ENCODE data around the gene TSHZ2.

The TSHZ2 gene

DNA sequence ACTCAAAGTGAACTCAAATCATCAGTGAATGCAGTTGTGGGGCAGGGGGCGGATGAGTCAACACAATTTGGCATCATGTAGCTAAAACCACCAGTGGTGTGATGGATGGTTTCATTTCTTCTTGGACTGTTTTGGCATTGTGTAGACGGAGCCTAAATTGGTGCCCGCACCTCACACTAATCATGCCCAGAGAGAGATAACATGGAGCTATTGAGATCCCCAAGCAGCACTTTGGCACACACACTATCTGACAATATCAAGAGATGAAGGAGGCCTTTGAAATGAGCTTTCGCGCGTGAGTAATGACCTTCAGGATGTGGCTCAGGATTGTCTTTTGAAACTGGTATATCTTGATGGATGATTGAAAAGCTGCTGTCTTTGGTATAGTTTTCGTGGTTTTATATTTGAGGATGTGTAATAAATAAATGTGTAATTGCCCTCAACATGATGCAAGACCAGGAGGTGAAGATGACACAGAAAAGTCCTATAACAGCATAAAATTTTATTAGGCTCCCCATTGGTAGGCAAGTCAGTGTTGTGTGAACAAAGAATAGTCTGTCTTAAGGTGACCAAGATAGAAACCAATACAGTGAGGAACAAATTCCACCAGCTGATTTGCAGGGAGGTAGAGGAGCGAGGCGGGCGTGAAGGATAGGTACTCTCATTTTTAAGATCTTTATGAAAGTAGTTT lies 174.2 kb downstream of the TSHZ2 start:
- H3K36me3 ChIP-seq (ENCODE audit: control insufficient read depth, insufficient read depth, low read length, severe bottlenecking): no peaks in the 10 kb centered on the region
- no peaks in the 10 kb centered on the region for H3K27me3 ChIP-seq (replicated peaks; ENCODE audit: control insufficient read depth, insufficient read depth, low read length)
- H3K4me3 ChIP-seq (ENCODE audit: low read length): no peak overlapping the region
- DNase-seq (ENCODE audit: low read depth): no peak
- H3K4me1 ChIP-seq (ENCODE audit: control insufficient read depth, insufficient read depth, low read length): peaks cover 17% of the 10 kb centered on the region
- H3K9me3 ChIP-seq (ENCODE audit: control insufficient read depth, low read length): no peaks in the 10 kb centered on the region
- H3K9ac ChIP-seq (ENCODE audit: low read length): no peak overlapping the region

DNA sequence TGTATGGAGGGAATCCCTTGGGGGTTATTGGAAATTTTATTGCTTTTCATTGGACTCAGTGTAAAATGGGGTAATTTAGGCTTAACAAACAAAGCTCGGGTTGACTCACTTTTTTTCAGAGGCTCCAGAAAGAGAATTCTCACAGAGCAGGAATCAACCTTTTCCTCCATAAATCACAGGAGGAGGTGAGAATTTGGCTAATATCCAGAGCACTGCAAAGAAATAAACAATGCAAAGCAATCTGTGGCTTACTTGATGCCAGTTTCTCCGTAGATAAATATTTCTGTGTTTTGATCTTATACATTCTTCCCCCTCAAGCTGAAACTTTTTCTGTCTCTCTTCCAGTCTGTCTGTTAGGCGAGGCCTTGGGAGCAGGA lies 176.6 kb downstream of the TSHZ2 start:
- no peak for DNase-seq (ENCODE audit: low read depth)
- H3K9me3 ChIP-seq (ENCODE audit: control insufficient read depth, low read length): no peaks in the 10 kb centered on the region
- no peaks in the 10 kb centered on the region for H3K36me3 ChIP-seq (ENCODE audit: control insufficient read depth, insufficient read depth, low read length, severe bottlenecking)

DNA sequence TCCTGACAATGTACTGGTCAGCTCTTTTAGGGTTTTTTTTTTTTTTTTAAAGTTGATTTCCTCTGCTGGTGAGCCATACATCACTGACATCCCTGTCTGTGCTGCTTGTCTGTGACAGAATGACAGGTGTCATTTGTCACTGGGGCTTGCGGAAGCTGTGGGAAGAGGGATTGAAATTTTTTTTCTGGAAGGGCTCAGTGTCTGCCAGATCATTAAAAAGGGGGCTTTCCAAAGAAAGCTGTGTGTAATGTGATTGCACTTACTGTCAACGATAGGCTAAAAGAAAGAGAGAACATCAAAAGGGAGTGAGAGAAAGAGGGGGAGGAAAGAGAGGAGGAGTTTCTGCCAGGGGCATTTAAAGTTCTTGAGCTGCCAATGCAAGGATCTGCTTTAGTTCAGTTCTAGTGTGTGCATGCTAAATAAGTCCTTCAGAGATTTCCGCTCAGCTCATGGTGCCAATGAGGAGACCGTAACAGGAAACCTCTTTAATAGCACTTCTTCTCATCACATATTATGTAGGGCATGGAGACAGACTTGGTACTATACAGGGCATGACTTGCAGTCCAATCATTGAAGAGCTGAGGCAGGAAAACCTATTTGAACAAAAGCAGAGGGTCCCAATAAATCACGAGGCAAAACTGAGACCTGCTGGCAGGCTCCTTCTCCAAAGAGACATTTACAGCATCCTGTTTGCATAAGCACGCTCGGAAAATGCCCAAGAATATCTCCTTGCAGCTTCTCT lies 177.2 kb downstream of the TSHZ2 start:
- Histone ChIP-seq H3K27me3 (replicated peaks; ENCODE audit: control insufficient read depth, insufficient read depth, low read length) (no peaks in the 10 kb centered on the region), H3K4me3 (ENCODE audit: low read length) (peak overlapping the region; percentile 59), H3K36me3 (ENCODE audit: control insufficient read depth, insufficient read depth, low read length, severe bottlenecking) (no peaks in the 10 kb centered on the region), H3K9me3 (ENCODE audit: control insufficient read depth, low read length) (no peaks in the 10 kb centered on the region), H3K9ac (ENCODE audit: low read length) (no peak overlapping the region), H3K4me1 (ENCODE audit: control insufficient read depth, insufficient read depth, low read length) (peaks cover 17% of the 10 kb centered on the region)
- DNase-seq (ENCODE audit: low read depth): no peak

More for the DNA sequence above, 176.6 kb downstream of the TSHZ2 start:
- peak overlapping the region; percentile 59 for H3K4me3 ChIP-seq (ENCODE audit: low read length)
- H3K4me1 ChIP-seq (ENCODE audit: control insufficient read depth, insufficient read depth, low read length): peaks cover 17% of the 10 kb centered on the region
- H3K9ac ChIP-seq (ENCODE audit: low read length): no peak overlapping the region
- H3K27me3 ChIP-seq (replicated peaks; ENCODE audit: control insufficient read depth, insufficient read depth, low read length): no peaks in the 10 kb centered on the region

DNA sequence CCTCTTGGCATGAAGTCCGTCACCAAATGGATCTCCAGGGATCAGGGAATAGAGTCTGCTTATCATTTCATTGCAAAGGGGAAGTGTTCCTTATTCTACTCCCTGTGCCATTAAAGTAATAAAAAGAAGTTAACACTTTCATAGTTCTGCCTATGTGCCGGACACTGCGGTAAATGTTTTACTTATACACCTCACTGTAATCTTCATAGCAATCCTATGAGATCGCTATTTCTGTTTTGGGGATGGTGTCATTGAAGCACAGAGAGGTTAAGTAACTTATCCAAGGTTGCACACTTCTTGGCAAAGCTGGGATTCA lies 177.7 kb downstream of the TSHZ2 start:
- H3K9ac ChIP-seq (ENCODE audit: low read length): no peak overlapping the region
- H3K27me3 ChIP-seq (replicated peaks; ENCODE audit: control insufficient read depth, insufficient read depth, low read length): no peaks in the 10 kb centered on the region
- H3K4me1 ChIP-seq (ENCODE audit: control insufficient read depth, insufficient read depth, low read length): peaks cover 20% of the 10 kb centered on the region
- no peaks in the 10 kb centered on the region for H3K36me3 ChIP-seq (ENCODE audit: control insufficient read depth, insufficient read depth, low read length, severe bottlenecking)
- no peaks in the 10 kb centered on the region for H3K9me3 ChIP-seq (ENCODE audit: control insufficient read depth, low read length)
- no peak for DNase-seq (ENCODE audit: low read depth)
- H3K4me3 ChIP-seq (ENCODE audit: low read length): peak overlapping the region; percentile 59

DNA sequence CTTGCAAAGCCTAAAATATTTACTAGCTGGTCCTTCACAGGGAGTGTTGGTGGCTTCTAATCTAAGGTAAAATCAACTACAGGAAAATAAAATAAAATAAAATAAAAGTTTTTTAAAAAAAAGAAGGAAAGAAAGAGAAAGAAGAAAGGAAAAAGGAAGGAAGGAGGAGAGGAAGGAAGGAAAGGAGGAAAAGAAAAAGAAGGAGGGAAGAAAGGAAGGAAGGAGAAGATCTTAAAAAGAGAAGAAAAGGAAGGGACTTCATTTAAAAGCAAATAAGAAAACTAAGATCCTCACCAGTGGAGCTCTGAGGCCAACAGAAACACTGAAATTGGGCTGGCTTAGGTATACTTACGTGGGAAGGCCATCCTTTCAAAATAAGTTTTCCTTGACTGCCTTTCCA lies 178.4 kb downstream of the TSHZ2 start:
- H3K9me3 ChIP-seq (ENCODE audit: control insufficient read depth, low read length): no peaks in the 10 kb centered on the region
- no peak overlapping the region for H3K4me3 ChIP-seq (ENCODE audit: low read length)
- H3K27me3 ChIP-seq (replicated peaks; ENCODE audit: control insufficient read depth, insufficient read depth, low read length): no peaks in the 10 kb centered on the region
- no peak overlapping the region for H3K9ac ChIP-seq (ENCODE audit: low read length)
- DNase-seq (ENCODE audit: low read depth): no peak
- H3K36me3 ChIP-seq (ENCODE audit: control insufficient read depth, insufficient read depth, low read length, severe bottlenecking): no peaks in the 10 kb centered on the region
- peaks cover 20% of the 10 kb centered on the region for H3K4me1 ChIP-seq (ENCODE audit: control insufficient read depth, insufficient read depth, low read length)

DNA sequence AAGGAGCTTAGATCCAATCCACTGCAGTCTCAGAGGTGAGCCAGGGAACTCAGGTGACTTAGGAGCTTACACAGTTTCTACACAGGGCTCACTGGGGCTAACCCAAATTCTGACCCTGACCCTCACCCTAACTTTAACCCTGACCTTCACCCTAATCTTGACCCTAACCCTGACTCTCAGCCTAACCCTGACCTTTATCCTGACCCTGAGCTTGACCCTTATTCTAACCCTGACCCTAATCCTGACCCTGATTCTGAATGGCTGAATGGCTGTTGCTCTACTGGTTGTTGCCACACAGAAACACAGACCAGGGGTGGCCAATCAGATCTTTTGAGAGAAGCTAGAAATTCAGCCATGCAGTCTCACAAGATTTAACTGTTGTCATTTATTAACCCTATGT lies 180.1 kb downstream of the TSHZ2 start:
- Histone ChIP-seq H3K9ac (ENCODE audit: low read length) (no peak overlapping the region), H3K4me1 (ENCODE audit: control insufficient read depth, insufficient read depth, low read length) (peaks cover 20% of the 10 kb centered on the region), H3K27me3 (replicated peaks; ENCODE audit: control insufficient read depth, insufficient read depth, low read length) (no peaks in the 10 kb centered on the region), H3K36me3 (ENCODE audit: control insufficient read depth, insufficient read depth, low read length, severe bottlenecking) (no peaks in the 10 kb centered on the region), H3K9me3 (ENCODE audit: control insufficient read depth, low read length) (no peaks in the 10 kb centered on the region), H3K4me3 (ENCODE audit: low read length) (no peak overlapping the region)
- no peak for DNase-seq (ENCODE audit: low read depth)

DNA sequence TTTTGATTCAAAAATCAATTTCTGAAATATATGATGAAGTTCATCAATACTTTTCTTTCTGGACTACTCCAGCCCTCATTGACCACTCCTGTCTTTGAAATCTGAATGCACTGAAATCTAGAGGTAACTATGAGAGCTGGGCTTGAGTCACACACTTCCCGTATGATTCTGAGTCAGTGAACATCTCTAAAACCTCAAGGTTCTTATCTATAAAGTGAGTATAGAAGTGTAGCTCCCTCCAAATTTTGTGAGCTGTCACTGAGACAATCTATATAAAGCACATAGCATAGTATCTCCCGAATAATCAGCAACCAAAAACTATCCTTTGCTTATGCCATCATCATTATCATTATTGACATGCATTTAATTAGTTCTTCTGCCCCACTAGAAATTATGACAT lies 182.4 kb downstream of the TSHZ2 start:
- H3K9ac ChIP-seq (ENCODE audit: low read length): no peak overlapping the region
- H3K9me3 ChIP-seq (ENCODE audit: control insufficient read depth, low read length): no peaks in the 10 kb centered on the region
- no peaks in the 10 kb centered on the region for H3K27me3 ChIP-seq (replicated peaks; ENCODE audit: control insufficient read depth, insufficient read depth, low read length)
- peaks cover 11% of the 10 kb centered on the region for H3K4me1 ChIP-seq (ENCODE audit: control insufficient read depth, insufficient read depth, low read length)
- H3K36me3 ChIP-seq (ENCODE audit: control insufficient read depth, insufficient read depth, low read length, severe bottlenecking): no peaks in the 10 kb centered on the region
- no peak for DNase-seq (ENCODE audit: low read depth)
- H3K4me3 ChIP-seq (ENCODE audit: low read length): no peak overlapping the region

DNA sequence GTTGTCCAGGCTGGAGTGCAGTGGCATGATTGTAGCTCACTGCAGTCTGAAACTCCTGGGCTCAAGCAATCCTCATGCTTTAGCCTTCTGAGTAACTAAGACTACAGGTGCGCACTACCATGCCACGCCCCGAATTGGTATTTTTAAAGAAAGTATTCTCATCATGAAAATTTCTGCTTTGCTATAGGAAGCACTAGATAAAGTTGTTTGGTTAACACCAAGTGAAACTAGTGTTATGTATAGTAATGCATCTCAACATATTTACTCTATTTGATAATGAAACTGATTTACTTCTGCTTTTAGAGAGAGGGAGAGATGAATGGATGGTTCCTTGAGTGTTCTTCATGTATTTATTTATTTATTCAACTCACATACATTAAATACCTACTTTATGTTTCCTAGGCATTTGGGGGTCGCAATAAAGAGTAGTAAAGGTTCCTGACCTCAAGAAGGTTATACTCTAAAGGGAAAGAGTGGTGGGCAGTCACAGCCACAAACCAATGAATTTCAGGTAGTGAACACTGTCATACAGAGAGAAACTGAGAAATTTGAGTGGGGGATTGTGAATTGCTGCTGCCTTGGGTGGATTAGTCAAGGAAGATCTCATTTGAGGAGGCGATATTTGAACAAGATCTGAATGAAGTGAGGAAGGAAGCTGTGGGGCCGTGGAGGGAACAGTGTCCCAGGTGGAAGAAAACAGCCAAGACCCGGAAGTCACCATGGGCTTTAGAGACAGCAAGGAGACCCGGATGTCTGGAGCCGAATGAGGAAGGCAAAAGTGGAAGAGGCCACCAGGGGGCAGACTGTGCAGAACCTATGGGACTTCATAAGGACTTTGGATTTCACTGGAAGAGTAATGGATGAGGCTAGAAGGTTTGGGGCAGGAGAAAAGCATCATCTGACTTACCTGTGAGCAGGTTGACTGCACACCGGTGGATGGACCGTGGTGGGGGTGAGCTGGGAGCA lies 185.6 kb downstream of the TSHZ2 start:
- H3K36me3 ChIP-seq (ENCODE audit: control insufficient read depth, insufficient read depth, low read length, severe bottlenecking): no peaks in the 10 kb centered on the region
- H3K4me1 ChIP-seq (ENCODE audit: control insufficient read depth, insufficient read depth, low read length): peaks cover 16% of the 10 kb centered on the region
- peak; percentile 62 for DNase-seq (ENCODE audit: low read depth)
- no peaks in the 10 kb centered on the region for H3K27me3 ChIP-seq (replicated peaks; ENCODE audit: control insufficient read depth, insufficient read depth, low read length)
- H3K9me3 ChIP-seq (ENCODE audit: control insufficient read depth, low read length): no peaks in the 10 kb centered on the region
- no peak overlapping the region for H3K4me3 ChIP-seq (ENCODE audit: low read length)
- H3K9ac ChIP-seq (ENCODE audit: low read length): no peak overlapping the region

DNA sequence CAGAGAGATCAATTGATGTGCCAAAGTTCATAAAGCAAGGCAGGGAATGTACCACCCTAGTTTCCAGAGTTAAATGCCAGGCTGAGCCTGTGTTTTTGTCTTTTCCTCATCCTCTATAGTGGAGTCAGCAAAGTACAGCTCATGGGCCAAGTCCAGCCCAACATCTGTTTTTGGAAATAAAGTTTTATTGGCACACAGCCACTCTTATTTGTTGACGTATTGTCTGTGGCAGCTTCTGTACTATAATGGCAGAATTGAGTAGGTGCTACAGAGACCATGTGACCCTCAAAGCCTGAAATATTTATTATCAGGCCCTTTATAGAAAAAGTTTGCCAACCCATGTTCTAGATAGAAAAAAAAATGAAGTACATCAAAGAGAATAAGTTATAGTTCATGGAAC lies 187.0 kb downstream of the TSHZ2 start:
- DNase-seq (ENCODE audit: low read depth): no peak
- Histone ChIP-seq H3K9me3 (ENCODE audit: control insufficient read depth, low read length) (no peaks in the 10 kb centered on the region), H3K9ac (ENCODE audit: low read length) (no peak overlapping the region), H3K4me3 (ENCODE audit: low read length) (no peak overlapping the region), H3K36me3 (ENCODE audit: control insufficient read depth, insufficient read depth, low read length, severe bottlenecking) (no peaks in the 10 kb centered on the region), H3K4me1 (ENCODE audit: control insufficient read depth, insufficient read depth, low read length) (peaks cover 24% of the 10 kb centered on the region), H3K27me3 (replicated peaks; ENCODE audit: control insufficient read depth, insufficient read depth, low read length) (no peaks in the 10 kb centered on the region)

DNA sequence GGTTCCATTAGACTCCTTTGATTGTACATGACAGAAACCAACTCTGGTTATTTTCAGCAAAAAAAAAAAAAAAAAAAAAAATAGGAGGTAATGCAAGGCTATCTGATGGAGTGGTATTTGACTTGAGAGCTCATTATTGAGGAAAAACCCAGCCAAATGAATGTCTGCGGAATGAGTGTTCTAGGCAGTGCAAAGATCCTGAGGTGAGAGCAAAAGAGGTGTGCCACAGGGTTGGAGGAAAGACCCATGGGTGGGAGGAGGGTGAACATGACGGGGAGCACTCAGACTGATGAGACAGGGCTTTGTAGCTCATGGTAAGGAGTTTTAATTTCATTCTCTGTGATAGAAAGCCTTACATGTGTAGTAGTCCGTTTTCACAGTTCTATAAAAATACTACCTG lies 188.9 kb downstream of the TSHZ2 start:
- H3K9ac ChIP-seq (ENCODE audit: low read length): no peak overlapping the region
- DNase-seq (ENCODE audit: low read depth): no peak
- H3K36me3 ChIP-seq (ENCODE audit: control insufficient read depth, insufficient read depth, low read length, severe bottlenecking): no peaks in the 10 kb centered on the region
- H3K4me1 ChIP-seq (ENCODE audit: control insufficient read depth, insufficient read depth, low read length): peaks cover 22% of the 10 kb centered on the region
- no peaks in the 10 kb centered on the region for H3K27me3 ChIP-seq (replicated peaks; ENCODE audit: control insufficient read depth, insufficient read depth, low read length)
- H3K9me3 ChIP-seq (ENCODE audit: control insufficient read depth, low read length): no peaks in the 10 kb centered on the region
- no peak overlapping the region for H3K4me3 ChIP-seq (ENCODE audit: low read length)

DNA sequence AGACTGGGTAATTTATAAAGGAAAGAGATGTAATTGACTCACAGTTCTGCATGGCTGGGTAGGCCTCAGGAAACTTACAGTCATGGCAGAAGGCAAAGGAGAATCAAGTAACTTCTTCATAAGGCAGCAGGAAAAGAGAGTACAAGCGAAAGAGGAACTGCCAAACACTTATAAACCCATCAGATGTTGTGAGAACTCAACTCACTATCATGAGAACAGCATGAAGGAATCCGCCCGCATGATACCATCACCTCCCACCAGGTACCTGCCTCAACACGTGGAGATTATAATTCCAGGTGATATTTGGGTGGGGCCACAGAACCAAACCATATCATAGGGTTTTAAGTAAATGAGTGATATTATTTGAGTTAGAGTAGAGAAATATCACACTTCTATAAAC lies 189.3 kb downstream of the TSHZ2 start:
- H3K9ac ChIP-seq (ENCODE audit: low read length): peak overlapping the region; percentile 72
- peak overlapping the region; percentile 72 for H3K4me3 ChIP-seq (ENCODE audit: low read length)
- no peaks in the 10 kb centered on the region for H3K27me3 ChIP-seq (replicated peaks; ENCODE audit: control insufficient read depth, insufficient read depth, low read length)
- H3K4me1 ChIP-seq (ENCODE audit: control insufficient read depth, insufficient read depth, low read length): peaks cover 22% of the 10 kb centered on the region
- H3K9me3 ChIP-seq (ENCODE audit: control insufficient read depth, low read length): no peaks in the 10 kb centered on the region
- H3K36me3 ChIP-seq (ENCODE audit: control insufficient read depth, insufficient read depth, low read length, severe bottlenecking): no peaks in the 10 kb centered on the region
- no peak for DNase-seq (ENCODE audit: low read depth)
